Measurements from ENCODE around the gene TRAPPC2B.
A peak's percentile ranks its signal among the peaks of the same experiment; 100 is the strongest.

TRAPPC2B gene

GRCh38 chr19:57376151-57376550 lies 12.8 kb downstream of the TRAPPC2B start:
- H3K9ac ChIP-seq (ENCODE audit: low read length) = no peak overlapping the region
- no peak overlapping the region for H3K27ac ChIP-seq (ENCODE audit: low read length)
- H3K4me3 ChIP-seq (ENCODE audit: low read length) = no peak overlapping the region
- H3K4me1 ChIP-seq (ENCODE audit: control insufficient read depth, low read depth, low read length) = no peaks in the 10 kb centered on the region
- H3K36me3 ChIP-seq (ENCODE audit: control insufficient read depth, low read depth, low read length) = peaks cover 11% of the 10 kb centered on the region
- peaks cover 16% of the 10 kb centered on the region for H3K9me3 ChIP-seq (ENCODE audit: control insufficient read depth, low read depth, low read length)
- no peaks in the 10 kb centered on the region for H3K27me3 ChIP-seq (ENCODE audit: control insufficient read depth, insufficient read depth, low read length)

- Histone ChIP-seq H3K36me3 (ENCODE audit: control insufficient read depth, low read depth, low read length) (peaks cover 8% of the 10 kb centered on the region), H3K27me3 (ENCODE audit: control insufficient read depth, insufficient read depth, low read length) (no peaks in the 10 kb centered on the region), H3K4me3 (ENCODE audit: low read length) (no peak overlapping the region), H3K9ac (ENCODE audit: low read length) (no peak overlapping the region), H3K9me3 (ENCODE audit: control insufficient read depth, low read depth, low read length) (peaks cover 16% of the 10 kb centered on the region), H3K4me1 (ENCODE audit: control insufficient read depth, low read depth, low read length) (no peaks in the 10 kb centered on the region), H3K27ac (ENCODE audit: low read length) (no peak overlapping the region)
Observed at GRCh38 chr19:57377498-57378146, 14.3 kb downstream of the TRAPPC2B start.

- peaks cover 8% of the 10 kb centered on the region for H3K36me3 ChIP-seq (ENCODE audit: control insufficient read depth, low read depth, low read length)
- no peak overlapping the region for H3K27ac ChIP-seq (ENCODE audit: low read length)
- no peak overlapping the region for H3K9ac ChIP-seq (ENCODE audit: low read length)
- H3K9me3 ChIP-seq (ENCODE audit: control insufficient read depth, low read depth, low read length) = peaks cover 6% of the 10 kb centered on the region
- H3K4me1 ChIP-seq (ENCODE audit: control insufficient read depth, low read depth, low read length) = no peaks in the 10 kb centered on the region
- no peaks in the 10 kb centered on the region for H3K27me3 ChIP-seq (ENCODE audit: control insufficient read depth, insufficient read depth, low read length)
- no peak overlapping the region for H3K4me3 ChIP-seq (ENCODE audit: low read length)
Observed at GRCh38 chr19:57380923-57381322, 17.6 kb downstream of the TRAPPC2B start.

- H3K9me3 ChIP-seq (ENCODE audit: control insufficient read depth, low read depth, low read length) = no peaks in the 10 kb centered on the region
- peaks cover 2% of the 10 kb centered on the region for H3K36me3 ChIP-seq (ENCODE audit: control insufficient read depth, low read depth, low read length)
- no peak overlapping the region for H3K27ac ChIP-seq (ENCODE audit: low read length)
- peaks cover 8% of the 10 kb centered on the region for H3K27me3 ChIP-seq (ENCODE audit: control insufficient read depth, insufficient read depth, low read length)
- H3K4me1 ChIP-seq (ENCODE audit: control insufficient read depth, low read depth, low read length) = no peaks in the 10 kb centered on the region
- no peak overlapping the region for H3K4me3 ChIP-seq (ENCODE audit: low read length)
- no peak overlapping the region for H3K9ac ChIP-seq (ENCODE audit: low read length)
Observed at GRCh38 chr19:57382806-57383488, 19.6 kb downstream of the TRAPPC2B start.

- peaks cover 4% of the 10 kb centered on the region for H3K4me1 ChIP-seq (ENCODE audit: control insufficient read depth, low read depth, low read length)
- no peaks in the 10 kb centered on the region for H3K9me3 ChIP-seq (ENCODE audit: control insufficient read depth, low read depth, low read length)
- peak overlapping the region; percentile 89 for H3K27ac ChIP-seq (ENCODE audit: low read length)
- H3K36me3 ChIP-seq (ENCODE audit: control insufficient read depth, low read depth, low read length) = no peaks in the 10 kb centered on the region
- peak overlapping the region; percentile 88 for H3K4me3 ChIP-seq (ENCODE audit: low read length)
- H3K9ac ChIP-seq (ENCODE audit: low read length) = peak overlapping the region; percentile 33
- peaks cover 8% of the 10 kb centered on the region for H3K27me3 ChIP-seq (ENCODE audit: control insufficient read depth, insufficient read depth, low read length)
Observed at GRCh38 chr19:57389194-57389729, 25.9 kb downstream of the TRAPPC2B start.

GRCh38 chr19:57389730-57390598 lies 26.6 kb downstream of the TRAPPC2B start, which contains the start of gene ZNF548:
Gene ZNF548, plus strand, starts transcription at chr19:57389854. Its CDS starts 246 bp downstream, at chr19:57390100.
- Histone ChIP-seq H3K4me1 (ENCODE audit: control insufficient read depth, low read depth, low read length) (peaks cover 4% of the 10 kb centered on the region), H3K27ac (ENCODE audit: low read length) (peak within 1 kb of the TSS; percentile 89), H3K9me3 (ENCODE audit: control insufficient read depth, low read depth, low read length) (no peaks in the 10 kb centered on the region), H3K4me3 (ENCODE audit: low read length) (peak within 1 kb of the TSS; percentile 88), H3K36me3 (ENCODE audit: control insufficient read depth, low read depth, low read length) (no peaks in the 10 kb centered on the region), H3K27me3 (ENCODE audit: control insufficient read depth, insufficient read depth, low read length) (peaks cover 8% of the 10 kb centered on the region), H3K9ac (ENCODE audit: low read length) (peak within 1 kb of the TSS; percentile 73)

- H3K9ac ChIP-seq (ENCODE audit: low read length) = no peak overlapping the region
- peaks cover under 1% of the 10 kb centered on the region for H3K9me3 ChIP-seq (ENCODE audit: control insufficient read depth, low read depth, low read length)
- no peak overlapping the region for H3K4me3 ChIP-seq (ENCODE audit: low read length)
- H3K36me3 ChIP-seq (ENCODE audit: control insufficient read depth, low read depth, low read length) = peaks cover 15% of the 10 kb centered on the region
- H3K27ac ChIP-seq (ENCODE audit: low read length) = no peak overlapping the region
- no peaks in the 10 kb centered on the region for H3K27me3 ChIP-seq (ENCODE audit: control insufficient read depth, insufficient read depth, low read length)
- H3K4me1 ChIP-seq (ENCODE audit: control insufficient read depth, low read depth, low read length) = no peaks in the 10 kb centered on the region
Observed at GRCh38 chr19:57395710-57396109, 32.4 kb downstream of the TRAPPC2B start.

GRCh38 chr19:57398868-57399267 lies 35.5 kb downstream of the TRAPPC2B start:
- peaks cover 3% of the 10 kb centered on the region for H3K9me3 ChIP-seq (ENCODE audit: control insufficient read depth, low read depth, low read length)
- H3K27me3 ChIP-seq (ENCODE audit: control insufficient read depth, insufficient read depth, low read length) = no peaks in the 10 kb centered on the region
- H3K9ac ChIP-seq (ENCODE audit: low read length) = no peak overlapping the region
- peaks cover 15% of the 10 kb centered on the region for H3K36me3 ChIP-seq (ENCODE audit: control insufficient read depth, low read depth, low read length)
- H3K4me3 ChIP-seq (ENCODE audit: low read length) = no peak overlapping the region
- no peak overlapping the region for H3K27ac ChIP-seq (ENCODE audit: low read length)
- H3K4me1 ChIP-seq (ENCODE audit: control insufficient read depth, low read depth, low read length) = no peaks in the 10 kb centered on the region

- Histone ChIP-seq H3K4me3 (ENCODE audit: low read length) (no peak overlapping the region), H3K27ac (ENCODE audit: low read length) (no peak overlapping the region), H3K9ac (ENCODE audit: low read length) (no peak overlapping the region), H3K27me3 (ENCODE audit: control insufficient read depth, insufficient read depth, low read length) (no peaks in the 10 kb centered on the region), H3K9me3 (ENCODE audit: control insufficient read depth, low read depth, low read length) (peaks cover 3% of the 10 kb centered on the region), H3K36me3 (ENCODE audit: control insufficient read depth, low read depth, low read length) (peaks cover 4% of the 10 kb centered on the region), H3K4me1 (ENCODE audit: control insufficient read depth, low read depth, low read length) (no peaks in the 10 kb centered on the region)
Observed at GRCh38 chr19:57403737-57404563, 40.6 kb downstream of the TRAPPC2B start.

- no peak overlapping the region for H3K27ac ChIP-seq (ENCODE audit: low read length)
- no peak overlapping the region for H3K4me3 ChIP-seq (ENCODE audit: low read length)
- H3K27me3 ChIP-seq (ENCODE audit: control insufficient read depth, insufficient read depth, low read length) = no peaks in the 10 kb centered on the region
- H3K36me3 ChIP-seq (ENCODE audit: control insufficient read depth, low read depth, low read length) = no peaks in the 10 kb centered on the region
- no peak overlapping the region for H3K9ac ChIP-seq (ENCODE audit: low read length)
- H3K4me1 ChIP-seq (ENCODE audit: control insufficient read depth, low read depth, low read length) = no peaks in the 10 kb centered on the region
- H3K9me3 ChIP-seq (ENCODE audit: control insufficient read depth, low read depth, low read length) = no peaks in the 10 kb centered on the region
Observed at GRCh38 chr19:57406516-57407123, 43.3 kb downstream of the TRAPPC2B start.

All from iPS-18a (cell line).